Fibroblast of mammary gland (primary cell): ENCODE measurements around the gene FBXW11.

Source experiments
- DNase-seq: peaks from one replicate; pipeline ENCODE4 v3.0.0-alpha.2; 2010; ENCODE audit warnings: low read depth
- H3K4me3 ChIP-seq: 2 replicates; pipeline ENCODE4 v1.5.1; 2011; ENCODE audit warnings: low read depth, mild to moderate bottlenecking, low read length, moderate library complexity; ENCODE audit not compliant: control insufficient read depth
- TF ChIP-seq, protein P1 (sequence below): conservative IDR thresholded peaks from 2 replicates; pipeline ENCODE4 v1.5.1; 2011; ENCODE audit warnings: low read depth, low read length, inconsistent platforms; ENCODE audit not compliant: control insufficient read depth, insufficient read depth

The FBXW11 gene

DNA sequence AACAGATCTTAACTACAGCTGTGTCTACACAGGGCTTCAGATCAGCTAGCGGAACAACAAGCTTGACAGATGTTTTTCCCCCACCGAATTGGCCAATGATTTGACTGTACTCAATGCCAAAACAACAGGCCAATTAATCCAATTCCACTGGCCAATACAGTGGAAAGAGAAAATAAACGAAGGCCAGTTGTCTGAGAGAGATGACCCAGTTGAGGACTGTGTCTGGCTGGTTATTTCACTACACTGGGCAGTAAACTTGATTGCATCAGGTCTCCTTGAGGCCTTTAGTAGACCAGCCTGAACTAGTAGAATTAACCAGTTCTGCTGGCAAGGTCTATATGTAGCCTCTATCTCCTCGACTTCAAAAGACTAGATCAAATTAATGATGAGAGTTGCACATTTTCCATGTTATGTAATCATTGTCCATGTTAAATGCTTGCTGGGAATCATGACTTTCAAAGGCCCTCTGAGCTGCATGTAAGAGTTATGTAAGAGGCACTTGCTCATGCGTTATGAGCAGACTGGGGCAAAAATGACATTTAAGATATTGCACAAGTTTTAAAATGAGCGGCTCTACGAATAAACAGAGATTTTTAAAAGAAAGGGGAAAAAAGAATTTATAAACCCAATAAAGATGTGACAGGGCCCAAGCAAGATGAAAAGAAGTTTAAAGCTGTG lies 192.5 kb downstream of the FBXW11 start:
- DNase-seq: no peak
- H3K4me3 ChIP-seq: no peak overlapping the region
- TF ChIP-seq, protein P1, sequence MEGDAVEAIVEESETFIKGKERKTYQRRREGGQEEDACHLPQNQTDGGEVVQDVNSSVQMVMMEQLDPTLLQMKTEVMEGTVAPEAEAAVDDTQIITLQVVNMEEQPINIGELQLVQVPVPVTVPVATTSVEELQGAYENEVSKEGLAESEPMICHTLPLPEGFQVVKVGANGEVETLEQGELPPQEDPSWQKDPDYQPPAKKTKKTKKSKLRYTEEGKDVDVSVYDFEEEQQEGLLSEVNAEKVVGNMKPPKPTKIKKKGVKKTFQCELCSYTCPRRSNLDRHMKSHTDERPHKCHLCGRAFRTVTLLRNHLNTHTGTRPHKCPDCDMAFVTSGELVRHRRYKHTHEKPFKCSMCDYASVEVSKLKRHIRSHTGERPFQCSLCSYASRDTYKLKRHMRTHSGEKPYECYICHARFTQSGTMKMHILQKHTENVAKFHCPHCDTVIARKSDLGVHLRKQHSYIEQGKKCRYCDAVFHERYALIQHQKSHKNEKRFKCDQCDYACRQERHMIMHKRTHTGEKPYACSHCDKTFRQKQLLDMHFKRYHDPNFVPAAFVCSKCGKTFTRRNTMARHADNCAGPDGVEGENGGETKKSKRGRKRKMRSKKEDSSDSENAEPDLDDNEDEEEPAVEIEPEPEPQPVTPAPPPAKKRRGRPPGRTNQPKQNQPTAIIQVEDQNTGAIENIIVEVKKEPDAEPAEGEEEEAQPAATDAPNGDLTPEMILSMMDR: no peak

DNA sequence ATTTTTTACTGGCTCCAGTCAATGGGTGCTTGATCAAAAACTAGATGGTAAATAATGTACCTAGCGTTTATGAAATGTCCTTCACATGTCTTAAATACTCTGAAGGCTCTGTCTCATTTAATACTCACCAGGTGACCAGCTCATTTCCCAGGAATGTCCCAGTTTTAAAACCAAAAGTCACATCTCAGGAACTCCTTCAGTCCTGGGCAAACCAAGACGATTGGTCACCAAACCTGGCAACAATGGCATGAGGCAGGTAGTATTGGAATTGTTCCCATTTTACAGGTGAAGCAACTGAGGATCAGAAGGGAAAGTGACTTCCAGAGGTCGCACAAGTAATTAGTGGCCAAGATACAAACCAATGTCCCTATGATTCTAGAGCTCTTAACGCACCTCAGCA lies 193.2 kb downstream of the FBXW11 start:
- TF ChIP-seq, protein P1: no peak
- DNase-seq: no peak
- no peak overlapping the region for H3K4me3 ChIP-seq
